Activated CD4-positive, CD25-positive, alpha-beta regulatory T cell (primary cell): ENCODE measurements around the gene OSBPL5.

Experiments used
- DNase-seq, 4 experiments: peaks; one replicate each; lab custom pipeline; 2025; lab: John Stamatoyannopoulos, UW

The OSBPL5 gene

GRCh38 chr11:3163241-3163981, 1.7 kb downstream of the OSBPL5 start:
- no peak for DNase-seq

GRCh38 chr11:3162410-3163240, 2.5 kb downstream of the OSBPL5 start:
- no peak for DNase-seq

- DNase-seq, result no peak
These were observed 3.2 kb downstream of the OSBPL5 start for GRCh38 chr11:3161720-3162409.

GRCh38 chr11:3161309-3161708, 3.8 kb downstream of the OSBPL5 start:
- DNase-seq, result no peak

GRCh38 chr11:3160252-3161031, 4.7 kb downstream of the OSBPL5 start:
- no peak for DNase-seq

- no peak for DNase-seq
These were observed 5.6 kb downstream of the OSBPL5 start for GRCh38 chr11:3159296-3160190.

GRCh38 chr11:3158821-3159220, 6.3 kb downstream of the OSBPL5 start:
- no peak for DNase-seq

- no peak for DNase-seq
These were observed 6.9 kb downstream of the OSBPL5 start for GRCh38 chr11:3158131-3158591.

- no peak for DNase-seq
These were observed 7.6 kb downstream of the OSBPL5 start for GRCh38 chr11:3157381-3158130.

GRCh38 chr11:3156661-3157311, 8.3 kb downstream of the OSBPL5 start:
- DNase-seq, result no peak

GRCh38 chr11:3156282-3156660, 8.8 kb downstream of the OSBPL5 start:
- DNase-seq, result no peak

GRCh38 chr11:3155691-3156258, 9.3 kb downstream of the OSBPL5 start:
- DNase-seq, result no peak

- no peak for DNase-seq
These were observed 9.9 kb downstream of the OSBPL5 start for GRCh38 chr11:3155216-3155615.

GRCh38 chr11:3154001-3154599, 11.0 kb downstream of the OSBPL5 start:
- DNase-seq, result no peak

- DNase-seq, result no peak
These were observed 11.7 kb downstream of the OSBPL5 start for GRCh38 chr11:3153291-3153861.

GRCh38 chr11:3152471-3153110, 12.5 kb downstream of the OSBPL5 start:
- DNase-seq, result no peak

GRCh38 chr11:3150726-3151125, 14.4 kb downstream of the OSBPL5 start:
- DNase-seq, result no peak

GRCh38 chr11:3149852-3150188, 15.3 kb downstream of the OSBPL5 start:
- no peak for DNase-seq
